ENCODE results near the gene PRM1. TPM values are rescaled to one million over a fixed set of nuclear protein-coding genes. Genes with fewer than 3 reads are reported as not detected.

PRM1 gene
- total and polyA plus RNA-seq, 2 of the 4 experiments (the other 2 are of a cell fraction) = not detected

DNA sequence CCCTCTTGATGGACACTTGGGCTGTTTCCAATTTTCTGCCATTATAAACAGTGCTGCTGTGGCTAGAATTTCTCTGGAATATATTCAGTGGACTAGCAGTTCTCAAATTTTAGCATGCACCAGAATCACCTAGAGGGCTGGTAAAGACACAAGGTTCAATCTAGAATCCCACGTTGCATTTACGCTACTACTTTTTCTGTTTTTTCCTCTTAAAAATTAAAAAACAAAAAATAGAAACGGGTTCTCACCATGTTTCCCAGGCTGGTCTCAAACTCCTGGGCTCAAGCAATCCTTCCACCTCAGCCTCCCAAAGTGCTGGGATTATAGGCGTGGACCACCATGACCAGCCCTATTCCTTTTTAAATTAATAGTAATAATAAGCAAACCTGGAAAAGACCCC lies 14.5 kb upstream of the PRM1 start:
- POLR2A ChIA-PET (ENCODE audit: unreplicated experiment) = no interaction called here
- H2BK15ac ChIP-seq (ENCODE audit: low read depth, low read length) = no peak overlapping the region
- no peak overlapping the region for H3K4me2 ChIP-seq (ENCODE audit: low read depth, low read length)
- H2BK120ac ChIP-seq (ENCODE audit: low read depth, low read length) = no peak overlapping the region
- no peaks in the 10 kb centered on the region for H3K9me1 ChIP-seq (ENCODE audit: insufficient read depth, low read length)
- DNase-seq (no peak), ATAC-seq (ENCODE audit: low read depth) (no peak)
- no peaks in the 10 kb centered on the region for H3K27me3 ChIP-seq (ENCODE audit: control insufficient read depth, insufficient read depth, low read length)
- no peak overlapping the region for H4K8ac ChIP-seq (ENCODE audit: low read depth in 2 of 2, low read length in 2 of 2)
- H2AFZ ChIP-seq (replicated peaks; ENCODE audit: low read length, poor library complexity) = no peak overlapping the region
- WGBS, 2 experiments (ENCODE audit: extremely low coverage in 2 of 2, insufficient read length in 1 of 2) = 100% methylated on average over 2 of the region's 4 CpGs; no CpG with 5 or more reads in 1 of the 2 experiments
- dilution Hi-C loops (cut with HindIII; ENCODE audit: low sequenced_read_pairs, unreplicated experiment) (no loop called here), intact Hi-C loops (cut with micrococcal nuclease) (loop anchor here (5.0 kb wide), 1 partner anchor 57 kb away; no protein-coding TSS in a partner anchor), in situ Hi-C loops (cut with MboI; ENCODE audit: low sequenced_read_pairs) (no loop called here)
- no peak overlapping the region for H3K23ac ChIP-seq (ENCODE audit: low read depth, low read length)
- no peak overlapping the region for H3K4me3 ChIP-seq (ENCODE audit: insufficient read depth, low read depth, low read length)
- H3K14ac ChIP-seq (replicated peaks; ENCODE audit: low read depth, low read length) = no peak overlapping the region
- H3K9me3 ChIP-seq (ENCODE audit: control insufficient read depth, insufficient read depth, low read length) = no peaks in the 10 kb centered on the region
- CTCF ChIA-PET = no interaction called here
- no peak overlapping the region for H2AK5ac ChIP-seq (ENCODE audit: low read depth, low read length)
- H4K5ac ChIP-seq (ENCODE audit: low read depth, low read length) = no peak overlapping the region
- no peak overlapping the region for H2AK9ac ChIP-seq (replicated peaks; ENCODE audit: low read depth, low read length, poor library complexity)
- H3K27ac ChIP-seq (ENCODE audit: insufficient read depth, low read length) = no peak overlapping the region
- H3K9ac ChIP-seq (ENCODE audit: low read depth, low read length) = no peak overlapping the region
- H3K18ac ChIP-seq (ENCODE audit: low read depth, low read length) = no peak overlapping the region
- H3K36me3 ChIP-seq (ENCODE audit: control insufficient read depth, insufficient read depth, low read length) = no peaks in the 10 kb centered on the region
- peaks cover 10% of the 10 kb centered on the region for H3K4me1 ChIP-seq (ENCODE audit: control insufficient read depth, insufficient read depth, low read length)
- no peak overlapping the region for H2BK5ac ChIP-seq (ENCODE audit: low read depth, low read length, poor library complexity, severe bottlenecking)
- H3K79me1 ChIP-seq (ENCODE audit: low read depth in 1 of 2, low read length in 2 of 2) = no peaks in the 10 kb centered on the region
- BruUV-seq (replicated peaks) = no TSS peak
- H4K91ac ChIP-seq (ENCODE audit: insufficient read depth, low read depth, low read length) = no peak overlapping the region
- no peak overlapping the region for H3K4ac ChIP-seq (ENCODE audit: low read depth, low read length)
- H4K20me1 ChIP-seq (ENCODE audit: insufficient read depth, low read length) = no peaks in the 10 kb centered on the region
- no peak overlapping the region for H3K56ac ChIP-seq (ENCODE audit: extremely low read depth, insufficient read depth, low read length)
- TF ChIP-seq RCOR1 (IDR thresholded peaks at IDR 0.05; ENCODE audit: insufficient replicate concordance, low read length) = no peak
- TF ChIP-seq SMC3 (IDR thresholded peaks at IDR 0.05; ENCODE audit: low read depth, low read length) = no peak
- TF ChIP-seq RAD21 (IDR thresholded peaks at IDR 0.05; ENCODE audit: low read length) = no peak
- TF ChIP-seq CHD1 (IDR thresholded peaks at IDR 0.05; ENCODE audit: low read depth, low read length) = no peak
- no peak for TF ChIP-seq BHLHE40 (IDR thresholded peaks at IDR 0.05; ENCODE audit: low read depth, low read length)
- TF ChIP-seq, protein P1, sequence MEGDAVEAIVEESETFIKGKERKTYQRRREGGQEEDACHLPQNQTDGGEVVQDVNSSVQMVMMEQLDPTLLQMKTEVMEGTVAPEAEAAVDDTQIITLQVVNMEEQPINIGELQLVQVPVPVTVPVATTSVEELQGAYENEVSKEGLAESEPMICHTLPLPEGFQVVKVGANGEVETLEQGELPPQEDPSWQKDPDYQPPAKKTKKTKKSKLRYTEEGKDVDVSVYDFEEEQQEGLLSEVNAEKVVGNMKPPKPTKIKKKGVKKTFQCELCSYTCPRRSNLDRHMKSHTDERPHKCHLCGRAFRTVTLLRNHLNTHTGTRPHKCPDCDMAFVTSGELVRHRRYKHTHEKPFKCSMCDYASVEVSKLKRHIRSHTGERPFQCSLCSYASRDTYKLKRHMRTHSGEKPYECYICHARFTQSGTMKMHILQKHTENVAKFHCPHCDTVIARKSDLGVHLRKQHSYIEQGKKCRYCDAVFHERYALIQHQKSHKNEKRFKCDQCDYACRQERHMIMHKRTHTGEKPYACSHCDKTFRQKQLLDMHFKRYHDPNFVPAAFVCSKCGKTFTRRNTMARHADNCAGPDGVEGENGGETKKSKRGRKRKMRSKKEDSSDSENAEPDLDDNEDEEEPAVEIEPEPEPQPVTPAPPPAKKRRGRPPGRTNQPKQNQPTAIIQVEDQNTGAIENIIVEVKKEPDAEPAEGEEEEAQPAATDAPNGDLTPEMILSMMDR (conservative IDR thresholded peaks at IDR 0.05; ENCODE audit: low read depth, low read length) = no peak
- TF ChIP-seq NFE2L2 (IDR thresholded peaks at IDR 0.05; ENCODE audit: low read depth, low read length) = no peak
- no peak for TF ChIP-seq RFX5 (IDR thresholded peaks at IDR 0.05; ENCODE audit: low read depth, low read length)
- TF ChIP-seq, protein P2, sequence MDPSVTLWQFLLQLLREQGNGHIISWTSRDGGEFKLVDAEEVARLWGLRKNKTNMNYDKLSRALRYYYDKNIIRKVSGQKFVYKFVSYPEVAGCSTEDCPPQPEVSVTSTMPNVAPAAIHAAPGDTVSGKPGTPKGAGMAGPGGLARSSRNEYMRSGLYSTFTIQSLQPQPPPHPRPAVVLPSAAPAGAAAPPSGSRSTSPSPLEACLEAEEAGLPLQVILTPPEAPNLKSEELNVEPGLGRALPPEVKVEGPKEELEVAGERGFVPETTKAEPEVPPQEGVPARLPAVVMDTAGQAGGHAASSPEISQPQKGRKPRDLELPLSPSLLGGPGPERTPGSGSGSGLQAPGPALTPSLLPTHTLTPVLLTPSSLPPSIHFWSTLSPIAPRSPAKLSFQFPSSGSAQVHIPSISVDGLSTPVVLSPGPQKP (IDR thresholded peaks at IDR 0.05; ENCODE audit: borderline replicate concordance, low read depth, low read length) = no peak
- TF ChIP-seq, protein P3, sequence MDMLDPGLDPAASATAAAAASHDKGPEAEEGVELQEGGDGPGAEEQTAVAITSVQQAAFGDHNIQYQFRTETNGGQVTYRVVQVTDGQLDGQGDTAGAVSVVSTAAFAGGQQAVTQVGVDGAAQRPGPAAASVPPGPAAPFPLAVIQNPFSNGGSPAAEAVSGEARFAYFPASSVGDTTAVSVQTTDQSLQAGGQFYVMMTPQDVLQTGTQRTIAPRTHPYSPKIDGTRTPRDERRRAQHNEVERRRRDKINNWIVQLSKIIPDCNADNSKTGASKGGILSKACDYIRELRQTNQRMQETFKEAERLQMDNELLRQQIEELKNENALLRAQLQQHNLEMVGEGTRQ (IDR thresholded peaks at IDR 0.05; ENCODE audit: low read depth, low read length) = no peak
- no peak for TF ChIP-seq MAZ (IDR thresholded peaks at IDR 0.05; ENCODE audit: borderline replicate concordance, low read depth, low read length)
- TF ChIP-seq CEBPB (IDR thresholded peaks at IDR 0.05; ENCODE audit: low read depth, low read length) = no peak
- TF ChIP-seq MAFK (IDR thresholded peaks at IDR 0.05; ENCODE audit: low read depth, low read length) = no peak
- TF ChIP-seq MXI1 (IDR thresholded peaks at IDR 0.05; ENCODE audit: borderline replicate concordance, low read depth, low read length) = no peak
- TF ChIP-seq FOS (IDR thresholded peaks at IDR 0.05; ENCODE audit: low read depth, low read length) = no peak
- TF ChIP-seq POLR2A (IDR thresholded peaks at IDR 0.05; ENCODE audit: low read depth, low read length) = no peak
- no peak overlapping the region for H2BK20ac ChIP-seq (ENCODE audit: low read depth, low read length)
